ENCODE data around the gene CXCL16. TPM values are rescaled to one million over a fixed set of nuclear protein-coding genes. Genes with fewer than 3 reads are reported as not detected.

CXCL16 gene
- total RNA-seq, 4 donors from 2014 or later: 1.2 to 2.1 (median 1.4) TPM

DNA sequence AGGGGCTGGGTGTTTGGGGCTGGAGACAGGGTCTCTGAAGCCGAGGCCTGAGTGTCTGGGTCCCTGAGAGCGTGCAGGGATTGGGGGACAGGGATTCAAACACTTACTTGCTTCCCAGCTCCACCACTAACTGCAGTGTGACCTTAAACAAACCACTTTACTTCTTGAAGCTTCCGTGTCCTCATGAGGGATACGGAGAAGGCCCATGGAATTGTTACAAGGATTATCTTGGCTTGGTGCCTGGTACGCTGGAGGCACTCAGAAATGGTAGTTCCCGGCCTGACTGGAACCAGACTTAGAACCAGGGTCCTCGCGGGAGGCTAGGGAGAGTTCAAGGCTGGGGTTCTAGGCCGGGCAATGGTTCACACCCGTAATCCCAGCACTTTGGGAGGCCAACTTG lies 2.9 kb upstream of the CXCL16 start:
- no peaks in the 10 kb centered on the region for H3K9me3 ChIP-seq
- TF ChIP-seq POLR2A (IDR thresholded peaks at IDR 0.05): no peak
- TF ChIP-seq, protein P1, sequence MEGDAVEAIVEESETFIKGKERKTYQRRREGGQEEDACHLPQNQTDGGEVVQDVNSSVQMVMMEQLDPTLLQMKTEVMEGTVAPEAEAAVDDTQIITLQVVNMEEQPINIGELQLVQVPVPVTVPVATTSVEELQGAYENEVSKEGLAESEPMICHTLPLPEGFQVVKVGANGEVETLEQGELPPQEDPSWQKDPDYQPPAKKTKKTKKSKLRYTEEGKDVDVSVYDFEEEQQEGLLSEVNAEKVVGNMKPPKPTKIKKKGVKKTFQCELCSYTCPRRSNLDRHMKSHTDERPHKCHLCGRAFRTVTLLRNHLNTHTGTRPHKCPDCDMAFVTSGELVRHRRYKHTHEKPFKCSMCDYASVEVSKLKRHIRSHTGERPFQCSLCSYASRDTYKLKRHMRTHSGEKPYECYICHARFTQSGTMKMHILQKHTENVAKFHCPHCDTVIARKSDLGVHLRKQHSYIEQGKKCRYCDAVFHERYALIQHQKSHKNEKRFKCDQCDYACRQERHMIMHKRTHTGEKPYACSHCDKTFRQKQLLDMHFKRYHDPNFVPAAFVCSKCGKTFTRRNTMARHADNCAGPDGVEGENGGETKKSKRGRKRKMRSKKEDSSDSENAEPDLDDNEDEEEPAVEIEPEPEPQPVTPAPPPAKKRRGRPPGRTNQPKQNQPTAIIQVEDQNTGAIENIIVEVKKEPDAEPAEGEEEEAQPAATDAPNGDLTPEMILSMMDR (IDR thresholded peaks at IDR 0.05 in 4 of 5, conservative IDR thresholded peaks at IDR 0.05 in 1 of 5): no peak
- H3K36me3 ChIP-seq: no peaks in the 10 kb centered on the region
- peaks cover 4 to 15% of the 10 kb centered on the region in 2 donors for H3K4me1 ChIP-seq
- ATAC-seq (no peak), DNase-seq (no peak)
- intact Hi-C loops (cut with DNase I; ENCODE audit: low total_unique reads) (no loop called here), in situ Hi-C loops (cut with MboI; ENCODE audit: low sequenced_read_pairs in 4 of 4) (no loop called here)
- no peak overlapping the region for H3K4me3 ChIP-seq
- H3K27me3 ChIP-seq: peaks cover 39 to 65% (median 60%) of the 10 kb centered on the region in 3 donors
- no peak overlapping the region for H3K27ac ChIP-seq

DNA sequence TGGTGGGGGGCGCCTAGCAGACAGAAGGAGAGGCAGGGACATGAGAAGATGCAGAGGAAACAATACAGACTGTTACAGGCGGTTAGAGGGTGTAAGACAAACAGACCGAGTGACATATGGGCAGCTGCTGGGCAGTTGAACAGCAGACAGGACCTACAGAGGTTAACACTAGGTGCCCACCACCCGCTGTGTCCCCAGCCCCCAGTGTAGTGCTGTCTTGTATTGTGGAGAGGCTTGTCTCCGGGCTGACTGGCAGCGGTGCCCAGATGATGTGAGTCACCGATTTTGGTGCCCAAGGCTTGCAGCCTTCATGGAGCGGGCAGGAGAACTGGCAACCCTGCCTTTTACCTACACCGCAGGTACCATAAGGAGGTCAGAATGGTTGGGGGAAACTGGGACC lies 2.4 kb upstream of the CXCL16 start:
- Histone ChIP-seq H3K36me3 (no peaks in the 10 kb centered on the region), H3K27me3 (peaks cover 39 to 65% (median 58%) of the 10 kb centered on the region in 3 donors), H3K9me3 (no peaks in the 10 kb centered on the region), H3K4me1 (peaks cover 4 to 15% of the 10 kb centered on the region in 2 donors), H3K27ac (no peak overlapping the region), H3K4me3 (no peak overlapping the region)
- TF ChIP-seq, protein P1 (IDR thresholded peaks at IDR 0.05 in 4 of 5, conservative IDR thresholded peaks at IDR 0.05 in 1 of 5): no peak
- TF ChIP-seq POLR2A (IDR thresholded peaks at IDR 0.05): no peak
- in situ Hi-C loops (cut with MboI; ENCODE audit: low sequenced_read_pairs in 4 of 4): no loop called here
- intact Hi-C loops (cut with DNase I; ENCODE audit: low total_unique reads): no loop called here
- DNase-seq (no peak), ATAC-seq (no peak)

DNA sequence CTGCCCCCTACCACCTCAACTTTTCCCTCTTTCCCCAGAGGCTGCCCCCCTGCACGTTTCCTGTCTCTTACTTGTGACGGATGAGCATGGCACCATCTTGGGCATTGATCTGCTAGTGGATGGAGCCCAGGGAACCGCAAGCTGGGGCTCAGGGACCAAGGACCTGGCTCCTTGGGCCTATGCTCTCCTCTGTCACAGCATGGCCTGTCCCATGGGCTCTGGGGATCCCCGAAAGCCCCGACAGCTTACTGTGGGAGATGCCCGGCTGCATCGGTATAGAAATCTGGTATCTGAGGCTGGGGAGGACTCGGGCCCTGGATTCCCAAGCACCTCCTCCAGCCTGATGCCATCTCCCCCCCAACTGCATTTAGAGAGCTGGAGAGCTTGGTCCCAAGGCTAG lies 1.8 kb upstream of the CXCL16 start:
- no peak for ATAC-seq
- Histone ChIP-seq H3K4me3 (no peak overlapping the region), H3K36me3 (no peaks in the 10 kb centered on the region), H3K27ac (no peak overlapping the region), H3K4me1 (peaks cover 4 to 15% of the 10 kb centered on the region in 2 donors), H3K9me3 (no peaks in the 10 kb centered on the region), H3K27me3 (peaks cover 39 to 64% (median 57%) of the 10 kb centered on the region in 3 donors)
- in situ Hi-C loops (cut with MboI; ENCODE audit: low sequenced_read_pairs in 4 of 4): no loop called here
- no peak for DNase-seq
- TF ChIP-seq, protein P1 (IDR thresholded peaks at IDR 0.05 in 4 of 5, conservative IDR thresholded peaks at IDR 0.05 in 1 of 5): no peak
- TF ChIP-seq POLR2A (IDR thresholded peaks at IDR 0.05): no peak
- intact Hi-C loops (cut with DNase I; ENCODE audit: low total_unique reads): no loop called here

DNA sequence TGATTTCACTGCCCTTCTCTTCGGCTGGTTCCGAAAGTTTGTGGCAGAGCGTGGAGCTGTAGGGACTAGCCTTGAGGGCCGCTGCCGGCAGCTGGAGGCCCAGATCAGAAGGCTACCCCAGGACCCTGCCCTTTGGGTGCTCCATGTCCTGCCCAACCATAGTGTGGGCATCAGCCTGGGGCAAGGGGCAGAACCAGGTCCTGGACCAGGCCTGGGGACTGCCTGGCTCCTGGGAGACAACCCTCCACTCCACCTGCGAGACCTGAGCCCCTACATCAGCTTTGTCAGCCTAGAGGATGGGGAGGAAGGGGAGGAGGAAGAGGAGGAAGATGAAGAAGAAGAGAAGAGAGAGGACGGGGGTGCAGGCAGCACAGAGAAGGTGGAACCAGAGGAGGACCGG lies 856 bp upstream of the CXCL16 start:
- Histone ChIP-seq H3K36me3 (no peaks in the 10 kb centered on the region), H3K4me1 (peaks cover 4 to 15% of the 10 kb centered on the region in 2 donors), H3K27ac (no peak overlapping the region), H3K9me3 (no peaks in the 10 kb centered on the region), H3K27me3 (peaks cover 29 to 54% (median 48%) of the 10 kb centered on the region in 3 donors), H3K4me3 (no peak overlapping the region)
- TF ChIP-seq, protein P1 (IDR thresholded peaks at IDR 0.05 in 4 of 5, conservative IDR thresholded peaks at IDR 0.05 in 1 of 5): no peak
- TF ChIP-seq POLR2A (IDR thresholded peaks at IDR 0.05): no peak
- in situ Hi-C loops (cut with MboI; ENCODE audit: low sequenced_read_pairs in 4 of 4): no loop called here
- DNase-seq (no peak), ATAC-seq (no peak)
- intact Hi-C loops (cut with DNase I; ENCODE audit: low total_unique reads): no loop called here

DNA sequence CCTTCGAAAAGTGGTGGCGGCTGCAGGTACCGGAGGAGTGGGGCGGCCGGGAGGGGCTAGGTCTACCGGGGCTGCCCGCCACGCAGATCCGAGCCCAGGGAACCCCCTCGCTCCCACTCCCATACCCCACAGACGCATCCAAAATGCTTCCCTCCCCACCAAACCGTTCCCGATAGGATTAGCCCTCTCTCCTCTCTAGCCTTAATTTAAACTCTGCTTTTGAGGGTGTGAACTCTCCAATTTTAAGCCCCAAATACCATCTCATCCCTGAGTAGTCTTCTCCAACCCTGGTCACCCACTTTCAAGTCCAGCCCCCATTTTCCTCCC lies 260 bp upstream of the CXCL16 start:
- Histone ChIP-seq H3K4me3 (peak overlapping the region; percentile 71 to 85 (median 80)), H3K27ac (no peak overlapping the region), H3K9me3 (no peaks in the 10 kb centered on the region), H3K36me3 (no peaks in the 10 kb centered on the region), H3K4me1 (peaks cover 4 to 15% of the 10 kb centered on the region in 2 donors), H3K27me3 (peaks cover 23 to 48% (median 42%) of the 10 kb centered on the region in 3 donors)
- in situ Hi-C loops (cut with MboI; ENCODE audit: low sequenced_read_pairs in 4 of 4): no loop called here
- peak in 1 of 2 donors; percentile 22 for ATAC-seq
- no peak for DNase-seq
- TF ChIP-seq, protein P1 (IDR thresholded peaks at IDR 0.05 in 4 of 5, conservative IDR thresholded peaks at IDR 0.05 in 1 of 5): no peak
- TF ChIP-seq POLR2A (IDR thresholded peaks at IDR 0.05): no peak
- intact Hi-C loops (cut with DNase I; ENCODE audit: low total_unique reads): no loop called here

Measured in gastrocnemius medialis (tissue), 4 donors.